BJ (cell line): ENCODE data around the gene CAV2. TPM values are rescaled to one million over a fixed set of nuclear protein-coding genes. Genes with fewer than 3 reads are reported as not detected.

ENCODE experiments used
- CTCF ChIA-PET: fragments of 350-600 bp; formaldehyde crosslinking; extraction: SDS; loops from one replicate; lab custom pipeline; 2021; ENCODE audit warnings: antibody characterized with exemption, inconsistent platforms; lab: Yijun Ruan, JAX
- POLR2A ChIA-PET: fragments of 300-600 bp; sonication (Branson Sonifier 250); formaldehyde crosslinking; extraction: SDS; loops from one replicate; lab custom pipeline; 2021; ENCODE audit warnings: antibody characterized with exemption; lab: Charles Lee
- DNase-seq: peaks from one replicate; pipeline ENCODE4 v3.0.0-alpha.2; 2011; ENCODE audit warnings: low read depth
- H3K27me3 ChIP-seq: 2 replicates; pipeline ENCODE4 v1.6.0; 2011; ENCODE audit warnings: low read length; ENCODE audit not compliant: control insufficient read depth, insufficient read depth
- H3K36me3 ChIP-seq: 2 replicates; pipeline ENCODE4 v1.5.1; 2011; ENCODE audit warnings: low read length; ENCODE audit not compliant: control insufficient read depth, insufficient read depth
- H3K4me3 ChIP-seq: 2 replicates; pipeline ENCODE4 v1.5.1; 2011; ENCODE audit warnings: low read depth, mild to moderate bottlenecking, control low read depth, low read length
- CTCF ChIP-seq: IDR thresholded peaks from 2 replicates; pipeline ENCODE4 v1.5.1; 2011; ENCODE audit warnings: low read depth, mild to moderate bottlenecking, control low read depth, inconsistent platforms, low read length, moderate library complexity; ENCODE audit not compliant: insufficient read depth
- polyA plus RNA-seq: library from polyadenylated mRNA; depleted of rRNA; stranded (reverse); fragments of >200 nt; gene quantifications from 2 replicates; pipeline ENCODE4 v1.2.3, GENCODE V29; 2011

CAV2 gene
- polyA plus RNA-seq, 1 experiment, result 245 TPM

DNA sequence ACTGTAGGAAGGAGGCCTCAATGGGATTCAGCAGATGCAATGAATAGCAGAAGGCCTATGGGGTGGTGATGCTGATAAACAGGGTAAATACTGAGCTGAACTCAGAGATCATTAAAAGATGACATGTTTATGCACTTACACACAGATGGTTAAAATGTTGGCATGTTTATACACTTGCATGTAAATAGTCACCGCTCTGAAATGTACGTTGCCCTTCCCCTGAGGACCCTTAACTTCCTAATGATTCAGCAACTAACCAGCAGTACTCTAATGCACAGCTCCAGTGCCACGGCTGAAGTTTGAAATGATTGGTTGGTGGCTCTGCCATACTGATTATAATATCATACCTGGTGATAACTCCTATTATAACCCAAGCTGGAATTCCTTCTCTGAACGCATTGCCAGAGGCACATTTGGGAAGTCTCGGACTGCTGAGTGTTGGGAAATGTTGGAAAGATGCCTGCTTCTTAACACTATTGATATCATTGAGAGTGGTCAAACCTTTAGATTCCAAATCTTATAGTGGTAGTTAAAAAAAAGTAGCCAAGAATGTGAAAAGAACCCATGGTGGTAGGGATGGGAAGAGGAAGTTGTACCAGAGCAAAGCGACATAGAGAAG lies 21.6 kb downstream of the CAV2 start:
- DNase-seq, result no peak
- ChIA-PET POLR2A (no interaction called here), CTCF (interaction anchor here (1.2 to 2.1 kb wide), 4 partner anchors 11 to 347 kb away, joined by 3 to 7 read pairs (median 4); no protein-coding TSS in a partner anchor)
- Histone ChIP-seq H3K4me3 (no peak overlapping the region), H3K27me3 (no peaks in the 10 kb centered on the region), H3K36me3 (no peaks in the 10 kb centered on the region)
- no peak for TF ChIP-seq CTCF

- no peak for TF ChIP-seq CTCF
- no peaks in the 10 kb centered on the region for H3K27me3 ChIP-seq
- no peak overlapping the region for H3K4me3 ChIP-seq
- CTCF ChIA-PET, result interaction anchor here (0.6 to 1.3 kb wide), 4 partner anchors 10 to 297 kb away, joined by 3 to 4 read pairs (median 3); no protein-coding TSS in a partner anchor
- POLR2A ChIA-PET, result interaction anchor here (0.5 to 0.7 kb wide), 3 partner anchors 79 to 194 kb away, joined by 3 to 12 read pairs (median 5); no protein-coding TSS in a partner anchor
- peak; percentile 62 for DNase-seq
- 0 out of 2 replicates have a peak, but pooled peaks cover 1% of the 10 kb centered on the region for H3K36me3 ChIP-seq
These were observed 22.7 kb downstream of the CAV2 start for GRCh38 chr7:116522247-116522646.

- Histone ChIP-seq H3K36me3 (0 out of 2 replicates have a peak, but pooled peaks cover 1% of the 10 kb centered on the region), H3K27me3 (no peaks in the 10 kb centered on the region), H3K4me3 (peak overlapping the region; percentile 73)
- ChIA-PET CTCF (interaction anchor here (1.3 to 1.4 kb wide), 3 partner anchors 11 to 265 kb away, joined by 3 to 6 read pairs (median 4); no protein-coding TSS in a partner anchor), POLR2A (no interaction called here)
- TF ChIP-seq CTCF, result no peak
- DNase-seq, result no peak
These were observed 24.7 kb downstream of the CAV2 start for GRCh38 chr7:116524221-116524608.

DNA sequence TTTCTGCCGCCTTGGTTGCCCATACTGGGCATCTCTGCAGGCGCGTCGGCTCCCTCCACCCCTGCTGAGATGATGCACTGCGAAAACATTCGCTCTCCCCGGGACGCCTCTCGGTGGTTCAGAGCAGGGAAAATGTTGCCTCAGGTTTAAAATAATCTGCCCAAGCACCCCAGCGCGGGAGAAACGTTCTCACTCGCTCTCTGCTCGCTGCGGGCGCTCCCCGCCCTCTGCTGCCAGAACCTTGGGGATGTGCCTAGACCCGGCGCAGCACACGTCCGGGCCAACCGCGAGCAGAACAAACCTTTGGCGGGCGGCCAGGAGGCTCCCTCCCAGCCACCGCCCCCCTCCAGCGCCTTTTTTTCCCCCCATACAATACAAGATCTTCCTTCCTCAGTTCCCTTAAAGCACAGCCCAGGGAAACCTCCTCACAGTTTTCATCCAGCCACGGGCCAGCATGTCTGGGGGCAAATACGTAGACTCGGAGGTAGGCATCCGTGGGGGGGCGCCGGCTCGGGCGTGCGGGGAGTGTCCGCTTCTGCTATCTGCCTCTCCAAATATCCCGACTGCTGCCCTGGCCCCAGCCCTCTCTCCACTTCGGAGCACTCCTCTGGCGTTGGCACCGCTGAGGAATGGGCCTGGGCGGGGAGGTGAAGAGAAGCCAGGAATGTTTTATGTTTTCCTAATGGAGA lies 25.2 kb downstream of the CAV2 start, which contains the start of gene CAV1:
Gene CAV1 (plus strand): TSS at position 428 of the 689 bp plus-strand sequence. CDS start 27 bp downstream, at position 455.
- POLR2A ChIA-PET, result interaction anchor here (1.7 kb wide), 1 partner anchor 265 kb away, joined by 7 read pairs; no protein-coding TSS in a partner anchor
- Histone ChIP-seq H3K27me3 (no peaks in the 10 kb centered on the region), H3K36me3 (peaks cover 2% of the 10 kb centered on the region; the same call in 1 of the 2 replicates), H3K4me3 (peak within 1 kb of the TSS; percentile 73)
- DNase-seq, result peak; percentile 78
- CTCF ChIA-PET, result interaction anchor here (2.1 to 3.9 kb wide), 8 partner anchors 29 to 266 kb away, joined by 13 to 56 read pairs (median 22); no protein-coding TSS in a partner anchor
- peak; percentile 38; the same call in 1 of the 2 replicates for TF ChIP-seq CTCF
